Activated CD4-positive, alpha-beta memory T cell treated with anti-CD3 and anti-CD28 coated beads, Interleukin-2, amount 10 ng/mL, durations not matched to agents 7 days and 5 days (primary cell): ENCODE data around the gene HSD17B8. TPM values are rescaled to one million over a fixed set of nuclear protein-coding genes. Genes with fewer than 3 reads are reported as not detected.

ENCODE experiments used
- CTCF ChIA-PET: fragments of 350-600 bp; sonication (Branson Sonifier 250); formaldehyde crosslinking; loops from one replicate; lab custom pipeline; 2021; ENCODE audit warnings: antibody characterized with exemption, inconsistent platforms; lab: Charles Lee
- POLR2A ChIA-PET: fragments of 350-600 bp; sonication (Branson Sonifier 250); formaldehyde crosslinking; loops from one replicate; lab custom pipeline; 2021; ENCODE audit warnings: antibody characterized with exemption; lab: Charles Lee
- DNase-seq: peaks from one replicate; pipeline ENCODE4 v3.0.0-alpha.2; 2020
- H3K27ac Mint-ChIP-seq: one replicate; pipeline ENCODE4 v1.8.0; 2021; ENCODE audit warnings: mild to moderate bottlenecking, mixed read lengths
- H3K27me3 Mint-ChIP-seq: one replicate; pipeline ENCODE4 v1.8.0; 2021; ENCODE audit warnings: mixed read lengths
- H3K36me3 Mint-ChIP-seq: one replicate; pipeline ENCODE4 v1.8.0; 2021; ENCODE audit warnings: low read depth, mixed read lengths
- H3K4me1 Mint-ChIP-seq: one replicate; pipeline ENCODE4 v1.8.0; 2021; ENCODE audit warnings: mixed read lengths
- H3K4me3 Mint-ChIP-seq: one replicate; pipeline ENCODE4 v1.8.0; 2021; ENCODE audit warnings: mild to moderate bottlenecking, mixed read lengths
- H3K9me3 Mint-ChIP-seq: one replicate; pipeline ENCODE4 v1.8.0; 2021; ENCODE audit warnings: mixed read lengths
- total RNA-seq, 2 experiments: library from RNA; stranded (reverse); gene quantifications; one replicate each; pipeline ENCODE4 v1.2.3, GENCODE V29; 2021

Gene HSD17B8
- total RNA-seq, 2 experiments from 2014 or later: 11.4 to 13.0 TPM

DNA sequence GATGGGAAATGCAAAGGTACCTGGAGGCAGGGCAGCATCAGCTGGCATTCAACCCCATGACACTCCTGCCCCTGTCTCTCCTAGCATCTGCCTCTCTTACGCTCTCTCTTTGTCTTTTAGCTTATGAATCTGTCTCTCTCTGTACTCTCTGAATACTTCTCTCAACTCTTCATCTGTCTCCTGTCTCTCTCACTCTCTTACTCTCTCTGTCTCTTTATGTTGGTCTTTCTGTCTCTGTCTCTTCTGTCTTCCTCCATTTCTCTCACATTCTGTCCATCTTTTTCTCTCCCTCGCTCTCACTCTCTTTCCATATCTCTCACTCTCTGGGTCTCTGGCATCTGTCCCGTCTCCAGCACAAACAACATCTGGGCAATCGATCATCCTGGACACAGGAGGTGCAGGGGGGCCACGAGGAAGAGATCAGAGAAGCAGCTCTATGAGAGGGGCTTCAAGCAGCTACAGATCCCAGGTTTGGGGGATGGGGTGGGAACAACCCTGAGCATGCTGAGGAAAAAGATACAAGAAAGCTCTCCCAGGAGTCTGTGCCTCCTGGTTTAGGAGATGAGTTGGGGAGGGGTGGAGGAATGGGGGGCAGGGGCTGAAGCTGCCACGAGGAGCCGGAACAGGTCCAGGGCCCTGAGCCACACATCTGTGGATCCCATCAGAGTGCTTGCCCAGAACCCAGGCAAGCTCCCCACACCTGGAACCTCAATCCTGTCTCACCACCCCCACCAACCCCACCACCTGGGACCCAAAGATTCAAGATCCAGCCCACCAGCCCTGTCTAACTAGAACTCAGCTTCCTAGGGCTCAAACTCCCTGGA is 14.6 kb upstream of the HSD17B8 start:
- ChIA-PET POLR2A (interaction anchor here (0.8 to 0.9 kb wide), 2 partner anchors 15 to 19 kb away, joined by 3 to 5 read pairs; partner anchors contain the start of gene RING1), CTCF (no interaction called here)
- H3K36me3 Mint-ChIP-seq: peaks cover 12% of the 10 kb centered on the region
- no peak for DNase-seq
- H3K27me3 Mint-ChIP-seq: peaks cover 48% of the 10 kb centered on the region
- H3K4me1 Mint-ChIP-seq: peaks cover 5% of the 10 kb centered on the region
- H3K9me3 Mint-ChIP-seq: no peaks in the 10 kb centered on the region
- H3K27ac Mint-ChIP-seq: no peak overlapping the region
- no peak overlapping the region for H3K4me3 Mint-ChIP-seq

- Mint-ChIP-seq H3K4me1 (peaks cover 5% of the 10 kb centered on the region), H3K4me3 (no peak overlapping the region), H3K27ac (no peak overlapping the region), H3K9me3 (no peaks in the 10 kb centered on the region), H3K36me3 (peaks cover 20% of the 10 kb centered on the region), H3K27me3 (peaks cover 48% of the 10 kb centered on the region)
- ChIA-PET CTCF (no interaction called here), POLR2A (interaction anchor here (0.8 to 0.9 kb wide), 2 partner anchors 14 to 18 kb away, joined by 3 to 5 read pairs; partner anchors contain the start of gene RING1)
- DNase-seq: no peak
Measured at GRCh38 chr6:33190504-33191107, 13.8 kb upstream of the HSD17B8 start.

DNA sequence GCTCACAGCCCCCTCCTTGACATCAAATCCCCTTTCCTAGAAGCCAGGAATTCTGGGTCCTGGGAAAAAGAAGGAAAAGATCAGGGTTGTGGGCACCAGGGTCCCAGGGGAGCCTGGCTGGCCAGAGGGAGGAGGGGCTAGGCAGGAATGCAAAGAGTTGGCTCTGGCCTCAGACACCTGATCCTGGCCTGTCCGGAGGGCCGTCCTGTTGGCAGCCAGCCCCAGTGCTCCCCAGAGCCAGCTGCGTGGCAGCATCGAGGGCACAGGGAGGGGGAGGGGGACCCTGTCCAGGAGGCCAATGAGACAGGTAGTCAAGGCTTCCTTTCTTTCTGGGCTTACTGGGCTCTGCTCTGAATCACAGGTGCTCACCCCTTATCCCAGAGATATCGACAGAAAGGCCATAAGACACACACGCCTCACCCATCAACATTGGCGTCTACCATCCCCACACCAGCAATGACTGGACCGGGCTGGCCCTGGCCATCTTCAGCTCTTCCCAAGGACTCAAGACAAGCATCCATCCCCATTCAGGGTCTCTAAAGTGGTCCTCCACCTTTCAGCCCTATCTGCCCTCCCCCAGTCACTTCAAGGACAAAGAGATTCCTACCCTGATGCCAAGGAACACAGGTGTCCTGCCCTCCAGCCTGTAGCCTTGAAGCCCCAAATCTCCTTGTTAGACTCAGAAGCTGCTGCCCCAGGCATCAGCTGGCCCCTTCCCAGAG is 12.9 kb upstream of the HSD17B8 start:
- POLR2A ChIA-PET: interaction anchor here (1.0 kb wide), 1 partner anchor 8 kb away, joined by 8 read pairs; no protein-coding TSS in a partner anchor
- Mint-ChIP-seq H3K36me3 (peaks cover 28% of the 10 kb centered on the region), H3K27me3 (peaks cover 45% of the 10 kb centered on the region), H3K4me3 (no peak overlapping the region), H3K27ac (no peak overlapping the region), H3K9me3 (no peaks in the 10 kb centered on the region), H3K4me1 (peaks cover 6% of the 10 kb centered on the region)
- no peak for DNase-seq
- CTCF ChIA-PET: interaction anchor here (0.6 kb wide), 1 partner anchor 15 kb away, joined by 3 read pairs; no protein-coding TSS in a partner anchor

- no peak within 1 kb of the TSS for H3K4me3 Mint-ChIP-seq
- H3K27ac Mint-ChIP-seq: no peak within 1 kb of the TSS
- ChIA-PET CTCF (interaction anchor here (0.6 kb wide), 1 partner anchor 14 kb away, joined by 3 read pairs; no protein-coding TSS in a partner anchor), POLR2A (interaction anchor here (1.0 kb wide), 1 partner anchor 8 kb away, joined by 8 read pairs; no protein-coding TSS in a partner anchor)
- peaks cover 41% of the 10 kb centered on the region for H3K27me3 Mint-ChIP-seq
- H3K36me3 Mint-ChIP-seq: peaks cover 33% of the 10 kb centered on the region
- no peak for DNase-seq
- H3K4me1 Mint-ChIP-seq: peaks cover 9% of the 10 kb centered on the region
- no peaks in the 10 kb centered on the region for H3K9me3 Mint-ChIP-seq
Measured at GRCh38 chr6:33192105-33192646, 12.3 kb upstream of the HSD17B8 start, which contains the start of gene COL11A2. Gene COL11A2, minus strand, starts transcription at chr6:33192467. Its CDS starts 227 bp downstream, at chr6:33192240.

DNA sequence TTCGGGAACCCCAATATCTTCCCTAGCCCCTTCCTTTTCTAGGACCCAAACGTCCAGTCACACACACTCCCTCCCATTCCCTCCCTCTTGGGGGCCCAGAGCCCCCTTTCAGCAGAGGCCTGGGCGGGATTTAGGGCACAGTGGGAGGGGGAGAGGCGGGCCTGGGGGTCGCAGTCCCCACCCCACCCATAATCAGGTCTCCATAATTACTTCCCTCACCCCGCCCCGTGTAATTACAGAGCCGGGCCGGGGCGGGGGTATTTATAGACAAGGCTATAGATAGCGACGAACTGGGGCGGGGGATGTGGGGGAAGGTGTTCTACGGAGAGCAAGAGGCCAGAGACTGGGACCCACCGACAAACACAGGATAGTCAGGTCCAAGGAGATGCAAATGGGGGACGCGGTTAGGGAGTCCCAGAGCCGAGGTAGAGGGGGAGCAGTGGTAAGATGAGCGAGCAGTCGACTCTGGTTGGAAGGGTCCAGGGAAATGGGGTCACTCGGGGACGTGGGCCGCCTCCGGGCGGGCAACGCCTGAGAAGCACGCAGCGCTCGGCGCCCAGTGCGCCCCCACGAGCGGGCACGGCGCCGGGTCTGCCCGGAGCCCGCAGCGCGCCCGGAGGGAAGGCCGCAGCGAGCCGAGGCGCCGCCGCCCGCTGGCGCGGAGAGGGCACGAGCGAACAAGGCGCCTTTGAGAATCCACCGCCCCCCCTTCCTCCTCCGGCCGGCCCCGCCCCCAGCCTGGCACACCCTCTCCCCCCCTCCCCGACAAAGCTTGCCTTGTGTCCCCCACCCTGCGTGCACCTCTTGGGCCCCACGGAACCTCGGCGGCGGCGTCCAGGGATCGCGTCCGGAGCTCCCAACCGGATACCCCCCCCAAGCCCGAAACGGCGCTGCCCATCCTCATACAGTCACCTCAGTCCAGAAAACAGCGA is 11.5 kb upstream of the HSD17B8 start:
- DNase-seq: no peak
- Mint-ChIP-seq H3K4me3 (no peak overlapping the region), H3K9me3 (no peaks in the 10 kb centered on the region), H3K27me3 (peaks cover 35% of the 10 kb centered on the region), H3K36me3 (peaks cover 37% of the 10 kb centered on the region), H3K27ac (no peak overlapping the region), H3K4me1 (peaks cover 16% of the 10 kb centered on the region)
- CTCF ChIA-PET: no interaction called here
- POLR2A ChIA-PET: interaction anchor here (1.0 to 1.6 kb wide), 2 partner anchors 9 to 16 kb away, joined by 4 to 8 read pairs; partner anchors contain the start of gene RING1

DNA sequence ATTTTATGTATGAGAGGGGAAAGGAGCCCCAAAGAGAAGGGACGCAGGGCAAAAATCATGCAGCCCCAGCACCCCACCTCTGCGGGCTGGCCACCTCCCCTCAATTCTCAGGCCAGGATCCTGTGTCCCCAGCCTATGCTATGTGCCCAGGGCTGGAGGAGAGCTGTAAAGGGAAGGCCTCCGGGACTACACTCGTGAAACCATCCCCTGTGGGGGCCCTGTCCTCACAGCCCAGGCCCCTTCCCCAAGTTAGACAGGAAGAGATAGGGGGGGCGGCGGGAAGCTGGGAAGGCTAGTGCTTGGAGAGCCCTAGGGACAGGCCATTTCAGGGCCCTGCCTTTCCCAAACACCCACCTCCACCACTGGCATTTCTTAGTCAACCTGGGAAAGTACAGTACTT is 10.8 kb upstream of the HSD17B8 start:
- DNase-seq: no peak
- ChIA-PET CTCF (no interaction called here), POLR2A (interaction anchor here (1.6 kb wide), 1 partner anchor 15 kb away, joined by 4 read pairs; the partner anchor contains the start of gene RING1)
- H3K4me1 Mint-ChIP-seq: peaks cover 23% of the 10 kb centered on the region
- H3K4me3 Mint-ChIP-seq: no peak overlapping the region
- H3K27ac Mint-ChIP-seq: no peak overlapping the region
- H3K36me3 Mint-ChIP-seq: peaks cover 37% of the 10 kb centered on the region
- peaks cover 32% of the 10 kb centered on the region for H3K27me3 Mint-ChIP-seq
- H3K9me3 Mint-ChIP-seq: no peaks in the 10 kb centered on the region

- Mint-ChIP-seq H3K4me3 (no peak overlapping the region), H3K9me3 (no peaks in the 10 kb centered on the region), H3K36me3 (peaks cover 40% of the 10 kb centered on the region), H3K27me3 (peaks cover 32% of the 10 kb centered on the region), H3K27ac (no peak overlapping the region), H3K4me1 (peaks cover 31% of the 10 kb centered on the region)
- POLR2A ChIA-PET: interaction anchor here (1.6 kb wide), 1 partner anchor 14 kb away, joined by 4 read pairs; the partner anchor contains the start of gene RING1
- CTCF ChIA-PET: no interaction called here
- no peak for DNase-seq
Measured at GRCh38 chr6:33194431-33194979, 9.9 kb upstream of the HSD17B8 start.

DNA sequence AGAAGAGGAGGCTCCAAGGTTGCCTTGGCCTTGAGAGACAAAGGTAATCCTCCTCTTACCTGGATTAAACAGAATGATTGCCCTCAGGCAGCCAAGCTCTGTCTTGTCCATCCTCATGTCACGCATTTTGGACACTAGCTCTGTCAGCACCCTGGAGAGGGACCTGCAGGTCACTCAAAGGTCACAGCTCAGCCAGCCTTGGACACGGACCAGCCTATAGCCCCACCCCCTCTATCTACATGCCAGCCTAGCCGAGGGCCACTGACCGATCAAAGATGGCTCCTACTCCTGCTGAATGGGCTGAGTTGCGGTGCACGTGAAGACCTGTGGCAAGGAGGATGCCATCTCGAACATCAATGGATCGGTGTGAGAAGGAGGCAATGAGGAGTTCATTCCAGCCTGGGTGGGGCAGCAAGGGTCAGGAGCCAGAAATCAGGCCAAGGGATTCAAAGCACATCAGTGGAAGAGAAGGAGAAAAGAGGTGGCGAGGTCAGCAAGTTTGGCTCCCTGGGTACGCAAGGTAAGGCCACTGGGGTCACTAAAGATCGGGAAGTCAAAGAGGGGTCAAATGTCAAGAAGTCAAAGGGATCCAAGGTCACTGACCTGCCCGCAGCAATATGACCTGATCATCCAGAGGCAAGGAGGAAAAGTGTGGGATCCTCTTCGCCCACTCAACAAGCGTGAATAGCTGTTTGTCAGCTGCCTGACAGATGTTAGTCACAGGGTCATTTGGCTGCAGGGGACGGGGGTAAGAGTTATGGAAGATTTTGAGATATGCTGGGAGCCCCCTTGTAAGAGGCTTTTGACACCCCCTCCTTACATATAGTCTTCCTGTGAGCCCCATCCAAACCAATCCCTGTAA is 8.9 kb upstream of the HSD17B8 start:
- H3K4me3 Mint-ChIP-seq: no peak overlapping the region
- peaks cover 25% of the 10 kb centered on the region for H3K27me3 Mint-ChIP-seq
- ChIA-PET CTCF (interaction anchor here (1.3 kb wide), 1 partner anchor 9 kb away, joined by 3 read pairs; the partner anchor contains the start of gene HSD17B8), POLR2A (no interaction called here)
- H3K4me1 Mint-ChIP-seq: peaks cover 34% of the 10 kb centered on the region
- no peak overlapping the region for H3K27ac Mint-ChIP-seq
- H3K36me3 Mint-ChIP-seq: peaks cover 40% of the 10 kb centered on the region
- no peak for DNase-seq
- no peaks in the 10 kb centered on the region for H3K9me3 Mint-ChIP-seq

GRCh38 chr6:33197431-33198048 is 6.9 kb upstream of the HSD17B8 start:
- Mint-ChIP-seq H3K9me3 (no peaks in the 10 kb centered on the region), H3K4me3 (peak overlapping the region; percentile 26), H3K4me1 (peaks cover 49% of the 10 kb centered on the region), H3K27me3 (peaks cover 8% of the 10 kb centered on the region), H3K36me3 (peaks cover 59% of the 10 kb centered on the region), H3K27ac (peak overlapping the region; percentile 52)
- peak; percentile 37 for DNase-seq
- ChIA-PET POLR2A (interaction anchor here (1.1 to 2.2 kb wide), 4 partner anchors 11 to 225 kb away, joined by 3 to 11 read pairs (median 6); partner anchors contain the start of gene RING1), CTCF (interaction anchor here (0.8 to 2.8 kb wide), 15 partner anchors 12 to 193 kb away, joined by 3 to 12 read pairs (median 4); partner anchors contain the start of genes RGL2 and RING1)
